ENCODE data around the gene SGSM1.
A peak's percentile ranks its signal among the peaks of the same experiment; 100 is the strongest.

SGSM1 gene

DNA sequence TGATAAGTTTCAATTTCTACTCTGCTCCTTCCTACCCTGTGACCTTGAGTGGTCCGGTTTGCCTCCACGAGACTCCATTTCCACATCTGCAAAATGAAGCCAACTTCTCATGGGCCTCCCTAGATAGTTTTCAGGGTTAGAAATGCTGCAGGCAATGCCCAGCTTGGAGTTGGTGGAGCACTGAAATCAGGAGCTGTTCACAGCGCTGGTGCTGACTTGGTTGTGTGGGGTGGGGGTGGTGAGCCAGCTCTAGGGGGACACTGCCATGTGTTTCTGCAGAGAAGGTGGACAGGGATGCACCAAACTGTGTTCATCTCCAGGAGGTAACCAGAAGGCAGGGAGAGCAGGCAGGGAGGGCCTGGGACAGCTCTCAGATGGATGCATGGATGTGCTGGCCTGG is 37.0 kb downstream of the SGSM1 start:
- no peak for DNase-seq

DNA sequence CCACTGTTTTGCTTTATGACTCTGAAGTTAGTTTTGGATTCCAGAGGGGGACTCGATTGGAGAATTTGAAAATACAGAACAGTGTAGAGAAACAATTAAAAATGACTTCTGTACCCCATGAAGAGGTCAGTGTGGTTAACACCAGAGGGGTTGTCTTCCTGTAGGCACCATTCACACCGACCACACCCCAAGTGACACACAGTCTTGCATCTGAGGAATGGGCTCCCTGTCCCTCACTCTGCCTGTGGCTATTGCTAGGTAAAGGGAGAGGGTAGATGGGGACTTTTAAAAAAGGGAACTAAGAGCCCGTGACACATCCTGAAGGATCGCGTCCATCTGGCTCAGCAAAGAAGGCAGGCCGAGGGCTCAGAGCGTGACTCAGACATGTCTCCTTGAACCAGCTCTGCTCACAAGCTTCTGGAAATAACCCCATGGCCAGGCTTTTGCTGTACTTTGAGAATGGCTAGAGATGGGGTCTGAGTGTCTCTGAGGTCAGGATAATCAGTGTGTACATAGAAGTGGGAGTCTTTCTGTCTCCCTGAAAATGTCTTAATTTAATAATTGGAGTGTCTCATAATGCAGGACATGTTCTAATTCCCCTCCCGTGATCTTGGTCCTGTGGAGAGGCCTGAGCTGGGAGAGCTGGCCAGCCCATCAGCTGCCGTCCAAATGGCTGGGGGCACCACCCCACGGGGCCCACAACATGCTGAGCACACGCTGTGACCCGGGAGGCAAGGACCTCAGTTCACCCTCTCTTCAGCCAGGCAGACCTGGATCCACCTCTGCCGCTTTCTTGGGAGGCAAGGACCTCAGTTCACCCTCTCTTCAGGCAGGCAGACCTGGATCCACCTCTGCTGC is 39.3 kb downstream of the SGSM1 start:
- peak in 1 of 14 donors; percentile 15 for DNase-seq

DNA sequence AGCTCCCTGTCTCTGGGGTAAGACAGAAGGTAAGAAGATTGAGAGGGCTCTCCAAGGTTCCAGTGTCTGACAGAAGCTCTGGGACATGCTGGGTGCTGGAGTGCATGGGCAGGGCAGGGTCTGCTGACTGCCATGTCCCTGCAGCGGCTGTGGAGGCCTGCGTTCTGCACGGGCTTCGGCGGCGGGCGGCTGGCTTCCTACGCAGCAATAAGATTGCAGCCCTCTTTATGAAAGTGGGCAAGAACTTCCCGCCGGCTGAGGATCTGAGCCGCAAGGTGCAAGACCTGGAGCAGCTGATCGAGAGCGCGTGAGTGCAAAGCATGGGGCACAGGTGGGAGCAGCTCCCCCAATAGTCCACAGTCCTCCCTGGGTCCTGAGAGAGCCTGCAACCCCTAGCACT is 41.5 kb downstream of the SGSM1 start:
- no peak for DNase-seq

DNA sequence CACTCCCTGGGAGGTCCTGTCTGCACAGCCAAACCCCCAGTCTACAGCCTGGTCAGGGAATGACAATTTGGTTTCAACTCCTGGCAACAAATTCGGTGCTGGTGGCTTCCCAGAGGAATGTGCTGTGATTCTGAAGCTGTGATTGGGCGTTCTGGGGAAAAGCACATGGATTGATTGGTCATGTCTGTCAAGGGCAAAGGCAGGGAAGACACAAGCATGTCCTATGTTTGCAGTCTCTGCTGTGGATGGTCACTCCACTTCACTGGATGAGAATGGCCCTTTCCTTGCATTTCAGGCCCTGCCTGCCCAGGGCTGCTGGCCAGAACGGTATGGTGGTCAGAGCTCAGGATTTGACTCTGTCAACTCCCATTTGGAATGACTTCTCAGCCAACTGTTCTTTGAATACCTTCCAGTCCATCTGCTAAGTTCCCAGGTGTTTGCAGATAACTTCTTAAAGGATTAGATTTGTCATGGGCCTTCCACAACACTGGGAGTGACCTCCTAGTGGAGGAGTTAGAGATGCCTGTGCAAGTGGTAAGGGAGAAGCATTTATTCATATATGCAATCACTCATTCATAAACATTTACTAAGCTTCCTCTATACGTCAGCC is 42.7 kb downstream of the SGSM1 start:
- peak in 1 of 14 donors; percentile 24 for DNase-seq

- DNase-seq: no peak
Observed at GRCh38 chr22:24855794-24856193, 49.8 kb downstream of the SGSM1 start.

DNA sequence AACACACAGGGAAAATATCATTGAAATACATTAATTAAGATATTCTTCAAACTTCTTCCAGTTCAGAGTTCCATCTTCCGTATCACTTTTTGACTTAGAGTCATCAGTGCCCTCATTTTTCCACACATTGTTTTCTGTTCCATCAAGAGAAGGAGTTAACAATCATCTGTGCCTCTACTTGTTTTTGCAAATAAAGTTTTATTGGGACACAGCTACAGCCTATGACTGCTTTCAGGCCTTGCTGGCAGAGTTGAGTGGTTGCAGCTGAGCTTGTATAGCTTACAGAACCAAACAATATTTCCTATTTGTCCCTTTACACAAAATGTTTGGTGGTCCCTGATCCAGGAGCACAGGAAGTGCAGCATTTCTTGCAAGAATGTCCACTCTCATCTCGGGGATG is 51.6 kb downstream of the SGSM1 start:
- no peak for DNase-seq

GRCh38 chr22:24859587-24859986 is 53.6 kb downstream of the SGSM1 start:
- DNase-seq: no peak

GRCh38 chr22:24865508-24865907 is 59.5 kb downstream of the SGSM1 start:
- DNase-seq: no peak

- no peak for DNase-seq
Observed at GRCh38 chr22:24867323-24868022, 61.5 kb downstream of the SGSM1 start.

DNA sequence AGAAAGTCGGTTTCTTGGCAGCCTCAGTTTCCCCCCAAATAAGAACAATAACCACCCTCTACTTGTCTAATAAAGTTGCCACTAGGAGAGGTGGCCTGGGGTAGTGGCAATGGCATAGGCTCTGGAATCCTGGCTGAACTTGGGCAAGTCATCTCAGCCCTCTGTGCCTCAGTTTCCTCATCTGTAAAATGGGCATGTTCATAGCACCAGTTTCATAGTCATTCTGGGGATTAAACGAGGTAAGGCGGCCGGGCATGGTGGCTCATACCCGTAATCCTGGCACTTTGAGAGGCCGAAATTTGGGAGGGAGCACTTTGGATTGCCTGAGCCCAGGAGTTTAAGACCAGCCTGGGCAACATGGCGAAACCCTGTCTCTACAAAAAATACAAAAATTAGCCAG is 63.0 kb downstream of the SGSM1 start:
- DNase-seq: no peak

- DNase-seq: no peak
Observed at GRCh38 chr22:24871611-24872205, 65.7 kb downstream of the SGSM1 start.

GRCh38 chr22:24873226-24873625 is 67.2 kb downstream of the SGSM1 start:
- peak in 1 of 14 donors; percentile 28 for DNase-seq

GRCh38 chr22:24875862-24876506 is 70.0 kb downstream of the SGSM1 start:
- DNase-seq: no peak

- no peak for DNase-seq
Observed at GRCh38 chr22:24876700-24877099, 70.7 kb downstream of the SGSM1 start.

- DNase-seq: no peak
Observed at GRCh38 chr22:24878969-24879368, 73.0 kb downstream of the SGSM1 start.

DNA sequence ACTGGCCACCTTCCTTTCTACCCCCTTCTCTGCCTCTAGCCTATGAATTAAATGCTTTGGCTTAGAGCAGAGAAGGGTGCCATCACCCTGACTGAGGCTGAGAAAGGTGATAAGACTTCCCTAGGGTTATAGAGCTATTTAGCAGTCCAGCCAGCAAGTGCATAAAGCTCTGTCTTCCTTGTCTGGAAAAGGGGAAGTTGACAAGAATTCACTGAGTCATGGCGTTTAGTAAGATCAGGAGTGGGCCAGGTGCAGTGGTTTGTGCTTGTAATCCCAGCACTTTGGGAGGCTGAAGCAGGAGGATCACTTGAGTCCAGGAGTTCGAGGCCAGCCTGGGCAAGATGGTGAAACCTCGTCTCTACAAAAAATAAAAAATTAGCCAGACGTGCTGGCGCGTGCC is 77.4 kb downstream of the SGSM1 start:
- no peak for DNase-seq

GRCh38 chr22:24887260-24887659 is 81.2 kb downstream of the SGSM1 start:
- no peak for DNase-seq

DNA sequence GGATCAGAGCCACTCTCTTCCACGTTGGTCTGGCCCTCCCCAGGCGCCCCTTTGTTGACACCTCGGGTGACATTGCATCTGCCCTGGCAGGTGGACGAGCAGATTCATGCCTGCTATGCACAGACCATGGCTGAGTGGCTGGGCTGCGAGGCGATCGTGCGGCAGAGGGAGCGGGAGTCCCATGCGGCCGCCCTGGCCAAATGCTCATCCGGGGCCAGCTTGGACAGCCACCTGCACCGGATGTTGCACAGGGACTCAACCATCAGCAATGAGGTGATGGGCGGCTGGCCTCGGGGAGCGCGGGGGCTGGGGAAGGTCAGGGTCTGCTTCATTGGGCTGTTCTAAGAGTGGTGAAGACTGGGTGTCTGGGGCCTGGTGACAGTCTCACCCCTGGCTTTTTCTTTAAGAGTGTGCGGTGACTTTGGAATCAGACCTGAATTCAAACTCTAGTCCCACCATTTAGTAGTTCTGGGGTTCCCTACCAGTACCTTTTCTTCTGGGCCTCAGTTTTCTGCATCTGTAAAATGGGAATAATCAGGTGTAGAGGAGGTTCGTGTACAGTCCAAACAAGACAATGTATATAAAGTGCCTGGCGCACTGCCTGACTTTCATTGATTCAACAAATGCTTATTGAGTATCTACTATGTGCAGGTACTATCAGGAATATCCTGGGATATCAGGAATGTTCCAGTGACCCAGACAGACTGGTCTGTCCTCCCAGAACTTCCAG is 87.5 kb downstream of the SGSM1 start:
- no peak for DNase-seq

DNA sequence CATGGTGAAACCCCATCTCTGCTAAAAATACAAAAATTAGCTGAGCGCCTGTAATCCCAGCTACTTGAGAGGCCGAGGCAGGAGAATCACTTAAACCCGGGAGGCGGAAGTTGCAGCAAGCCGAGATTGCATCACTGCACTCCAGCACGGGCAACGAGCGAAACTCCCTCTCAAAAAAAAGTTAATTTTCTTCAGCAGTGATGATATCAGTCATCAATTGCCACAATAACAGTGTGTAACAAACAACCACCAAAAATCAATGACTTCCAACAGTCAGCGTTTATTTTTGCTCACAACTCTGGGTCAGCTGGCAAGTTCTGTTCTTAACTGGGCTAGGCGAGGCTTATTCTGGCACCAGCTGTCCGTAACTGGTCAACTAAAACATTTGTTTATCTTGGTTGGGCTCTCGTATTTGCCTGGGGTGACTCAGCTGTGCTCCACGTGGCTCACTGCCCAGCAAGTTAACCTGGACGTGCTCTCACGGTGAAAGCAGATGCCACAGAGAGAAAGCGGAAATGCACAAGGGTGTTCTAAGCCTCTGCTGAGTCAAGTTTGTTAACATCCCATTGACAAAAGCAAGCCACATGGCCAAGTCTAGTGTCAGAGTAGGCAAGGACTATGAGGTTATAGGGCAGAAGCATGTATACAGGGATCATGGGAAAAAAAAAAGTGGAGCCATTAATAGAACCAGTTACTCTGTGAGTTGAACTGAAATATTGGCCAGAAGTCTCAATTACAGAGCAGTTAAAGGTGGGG is 88.4 kb downstream of the SGSM1 start:
- DNase-seq: peak in 5 of 14 donors; percentile 1 to 39 (median 5)

DNA sequence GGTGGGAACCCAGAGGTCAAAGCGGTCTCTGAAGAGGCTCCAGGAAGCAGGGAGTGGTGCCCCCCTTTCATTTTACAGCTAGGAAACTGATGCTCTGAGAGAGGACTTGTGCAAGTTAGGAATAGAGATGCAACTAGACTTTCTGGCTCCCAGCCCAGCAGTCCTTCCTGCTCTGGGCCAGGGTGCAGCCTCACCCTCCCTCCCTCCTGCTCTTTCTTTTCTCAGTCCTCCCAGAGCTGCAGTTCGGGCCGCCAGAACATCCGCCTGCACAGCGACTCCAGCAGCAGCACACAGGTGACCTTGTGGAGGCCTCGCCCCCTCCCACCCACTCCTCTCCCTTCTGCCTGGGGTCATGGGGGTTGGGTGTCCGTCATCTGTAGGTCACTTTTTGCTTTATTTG is 89.0 kb downstream of the SGSM1 start:
- DNase-seq: peak in 4 of 14 donors; percentile 0 to 25 (median 2)

GRCh38 chr22:24901448-24901847 is 95.4 kb downstream of the SGSM1 start:
- DNase-seq: no peak
